Measurements from ENCODE around the gene FBXO46. TPM values are rescaled to one million over a fixed set of nuclear protein-coding genes. Genes with fewer than 3 reads are reported as not detected.

FBXO46 gene
- total RNA-seq, 1 experiment from 2014 or later, result 43.9 TPM

DNA sequence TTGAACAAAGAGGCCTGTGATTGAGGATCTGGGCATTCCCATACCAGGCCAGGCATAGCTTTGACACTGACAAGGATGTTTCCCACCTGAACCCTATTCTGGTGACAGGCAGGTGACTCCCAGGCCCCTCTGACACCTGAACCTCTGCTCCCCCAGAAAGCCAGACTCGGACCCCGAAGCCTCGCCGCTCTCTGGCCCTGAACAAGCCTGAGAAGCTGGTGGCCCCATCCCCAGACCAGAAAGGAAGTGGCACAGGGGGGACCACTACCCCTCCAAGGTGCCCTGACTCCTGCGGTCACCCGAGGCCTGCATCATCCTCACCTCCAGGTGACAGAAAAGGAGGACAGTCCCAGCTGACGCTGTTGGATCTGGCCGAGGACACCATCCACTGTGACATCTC, 23.6 kb upstream of the FBXO46 start:
- Histone ChIP-seq H4K20me1 (ENCODE audit: control insufficient read depth, insufficient read depth, insufficient read length) (no peaks in the 10 kb centered on the region), H3K9ac (ENCODE audit: extremely low read depth, insufficient read length, low read length) (no peak overlapping the region), H2BK12ac (ENCODE audit: insufficient read length, low read depth, low read length) (no peak overlapping the region), H2AFZ (ENCODE audit: low read length) (no peak overlapping the region), H4K8ac (replicated peaks; ENCODE audit: insufficient read length, low read depth, low read length) (no peak overlapping the region), H3K4ac (ENCODE audit: low read depth, low read length) (no peak overlapping the region), H3K18ac (ENCODE audit: insufficient read length, low read depth, low read length) (no peak overlapping the region), H4K5ac (ENCODE audit: insufficient read length, low read depth, low read length) (no peak overlapping the region), H2BK120ac (ENCODE audit: low read depth, low read length, poor library complexity, severe bottlenecking) (no peak overlapping the region), H2BK5ac (ENCODE audit: insufficient read length, low read length) (no peak overlapping the region), H3K23me2 (ENCODE audit: insufficient read length, low read depth, low read length, poor library complexity, severe bottlenecking) (no peaks in the 10 kb centered on the region), H3K4me1 (ENCODE audit: insufficient read depth, low read length) (no peaks in the 10 kb centered on the region), H3K56ac (ENCODE audit: insufficient read length, low read depth, low read length) (no peak overlapping the region), H3K14ac (ENCODE audit: insufficient read depth, low read length) (no peak overlapping the region), H2BK20ac (ENCODE audit: low read depth, low read length, poor library complexity, severe bottlenecking) (no peak overlapping the region), H2AK5ac (ENCODE audit: insufficient read length, low read length) (no peak overlapping the region), H3K4me2 (ENCODE audit: insufficient read depth, insufficient read length, low read length) (no peak overlapping the region), H3K23ac (ENCODE audit: insufficient read length, low read depth, low read length) (no peak overlapping the region), H3K27me3 (ENCODE audit: insufficient read depth, low read length) (no peaks in the 10 kb centered on the region), H3K27ac (ENCODE audit: insufficient read length, low read depth, low read length) (no peak overlapping the region), H3K79me2 (ENCODE audit: insufficient read depth, low read length) (no peaks in the 10 kb centered on the region), H2BK15ac (ENCODE audit: low read depth, low read length) (no peak overlapping the region), H3T11ph (ENCODE audit: low read length) (no peak overlapping the region), H4K91ac (ENCODE audit: insufficient read length, low read depth, low read length) (no peak overlapping the region), H3K9me3 (ENCODE audit: control insufficient read depth, low read depth, low read length) (no peaks in the 10 kb centered on the region), H3K79me1 (ENCODE audit: insufficient read depth, low read depth, low read length, poor library complexity, severe bottlenecking) (no peaks in the 10 kb centered on the region)
- Mint-ChIP-seq H3K36me3 (ENCODE audit: insufficient read depth in 1 of 3, low read depth in 3 of 3) (no peaks in the 10 kb centered on the region), H3K27ac (no peak overlapping the region; a peak in 1 of 7 replicates), H3K4me3 (no peak overlapping the region), H3K9me3 (no peaks in the 10 kb centered on the region), H3K4me1 (peaks cover 3 to 6% of the 10 kb centered on the region in 2 experiments; a peak in 3 of 4 replicates), H3K27me3 (ENCODE audit: low read depth) (peaks cover 23% of the 10 kb centered on the region)
- no peak for TF ChIP-seq CTCF (conservative IDR thresholded peaks at IDR 0.05)
- no CpG with 5 or more reads among the region's 8 CpGs for WGBS (ENCODE audit: extremely low coverage, insufficient read length, low lambda C conversion rate)
- DNase-seq, result no peak
